NCI-H2107 treated with DMSO at 0.1 percent for 48 hours (cell line): ENCODE measurements around the gene STAP2.
"Not testable (repeated sequence)": the region's sequence is repeated elsewhere in the genome, so short reads cannot be mapped to it uniquely, and the experiment has no call there.

ENCODE experiments used
- DNase-seq: peaks from one replicate; lab custom pipeline; 2025; ENCODE audit not compliant: unreplicated experiment; lab: John Stamatoyannopoulos, UW

The STAP2 gene

GRCh38 chr19:4303819-4304537 lies 34.6 kb downstream of the STAP2 start:
- no peak for DNase-seq

DNA sequence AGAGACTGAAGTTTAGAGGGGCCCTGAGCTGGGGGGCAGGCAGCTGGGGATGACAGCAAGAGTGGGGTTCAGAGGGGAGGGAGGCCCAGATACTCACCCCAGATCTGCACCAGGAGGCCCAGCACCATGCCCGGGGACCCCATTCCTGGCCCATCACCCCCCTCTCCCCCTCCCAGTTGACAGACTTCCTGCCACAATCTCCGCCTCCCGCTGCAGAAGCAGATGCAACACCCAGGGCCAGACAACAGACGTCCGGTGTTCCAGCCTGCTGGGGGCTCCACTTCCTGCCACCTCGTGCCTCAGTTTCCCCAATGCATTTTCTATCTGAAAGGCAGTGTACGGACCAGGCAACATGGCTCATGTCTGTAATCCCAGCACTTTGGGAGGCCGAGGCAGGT lies 36.4 kb downstream of the STAP2 start, which contains the start of gene TMIGD2:
TMIGD2 (minus strand) TSS at position 147 of the 398 bp plus-strand sequence; CDS start at position 143, 4 bp downstream.
- no peak for DNase-seq

DNA sequence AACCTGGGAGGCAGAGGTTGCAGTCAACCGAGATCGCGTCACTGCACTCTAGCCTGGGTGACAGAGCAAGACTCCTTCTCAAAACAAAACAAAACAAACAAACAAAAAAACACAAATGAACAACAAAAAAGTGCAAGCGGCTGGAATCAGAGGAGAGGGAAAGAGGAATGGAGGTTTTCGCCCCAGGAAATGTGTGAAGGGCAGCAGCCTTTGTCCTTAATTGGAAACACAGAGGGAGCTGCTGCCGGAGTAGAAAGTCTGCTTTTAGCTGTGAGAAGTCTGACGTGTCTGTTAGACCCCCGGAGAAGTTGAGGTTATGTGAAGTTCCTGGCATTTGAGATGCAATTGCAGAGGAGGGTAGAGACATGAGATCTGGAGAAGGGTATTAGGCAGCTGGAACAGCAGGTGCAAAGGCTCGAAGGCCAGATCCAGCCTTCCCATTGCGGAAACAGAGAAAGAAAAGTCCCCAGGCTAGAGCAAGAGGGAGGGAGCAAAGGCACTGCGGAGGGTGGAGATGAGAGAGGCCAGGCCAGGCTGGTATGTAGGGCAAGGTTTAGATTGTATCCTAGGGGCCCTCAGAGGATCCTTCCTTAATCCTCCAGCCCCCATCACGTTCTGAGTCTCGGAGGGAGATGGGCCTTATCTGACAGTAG lies 36.9 kb downstream of the STAP2 start:
- no peak for DNase-seq

DNA sequence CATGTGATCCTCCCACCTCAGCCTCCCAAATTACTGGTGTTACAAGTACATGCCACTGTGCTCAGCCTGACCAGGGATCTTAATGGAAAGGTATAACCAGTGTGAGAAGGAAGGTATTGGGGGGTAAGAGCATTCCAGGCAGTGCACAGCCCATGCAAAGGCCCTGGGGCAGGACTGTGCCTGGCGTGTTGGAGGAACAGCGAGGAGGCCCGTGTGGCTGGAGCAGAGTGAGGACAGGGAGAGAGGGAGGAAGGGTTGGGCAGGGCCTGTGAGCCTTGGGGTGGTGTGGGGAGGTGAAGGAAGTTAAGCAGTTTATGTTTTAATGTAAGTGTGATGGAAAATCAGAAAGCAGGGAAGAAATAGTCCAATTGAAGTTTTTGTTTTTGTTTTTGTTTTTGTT lies 38.0 kb downstream of the STAP2 start:
- no peak for DNase-seq

- DNase-seq: no peak
Observed at GRCh38 chr19:4298810-4299550, 39.6 kb downstream of the STAP2 start.

DNA sequence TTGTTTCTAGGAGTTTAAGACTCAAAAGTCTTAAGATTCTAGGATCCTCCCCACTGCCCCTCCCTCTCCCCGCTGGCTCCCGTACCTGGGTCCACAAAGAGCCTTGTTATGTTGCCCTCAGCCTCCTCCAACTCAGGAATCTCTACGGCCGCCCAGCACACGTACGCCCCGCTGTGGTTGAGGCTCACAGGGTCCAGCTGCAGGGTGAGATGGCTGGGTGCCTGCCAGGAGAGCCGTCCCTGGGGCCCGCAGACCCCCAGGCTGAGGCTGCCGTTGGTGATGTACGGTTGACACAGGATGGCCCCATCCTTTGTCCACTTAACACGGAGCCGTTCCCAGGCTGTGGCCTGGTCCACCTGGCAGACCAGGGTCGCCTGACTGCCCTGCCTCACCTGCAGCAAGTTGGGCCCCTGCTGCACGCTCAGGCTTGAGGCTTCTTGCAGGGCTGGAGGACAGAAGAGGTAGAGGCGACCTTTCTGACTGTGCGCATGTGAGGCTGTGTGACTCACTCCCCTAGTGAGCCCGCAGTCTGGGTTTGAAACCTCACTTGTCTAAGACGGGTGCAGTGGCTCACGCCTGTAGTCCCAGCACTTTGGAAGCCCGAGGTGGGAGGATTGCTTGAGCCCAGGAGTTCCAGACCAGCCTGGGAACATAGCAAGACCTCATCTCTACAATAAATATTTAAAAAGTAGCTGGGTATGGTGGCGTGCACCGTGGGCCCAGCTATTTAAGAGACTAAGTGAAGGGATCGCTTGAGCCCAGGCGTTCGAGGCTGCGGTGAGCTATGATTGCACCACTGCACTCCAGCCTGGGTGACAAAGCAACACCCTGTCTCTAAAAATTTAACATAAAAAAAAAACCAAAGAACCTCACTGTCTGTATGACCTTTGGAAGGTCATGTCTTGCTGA lies 40.5 kb downstream of the STAP2 start:
- DNase-seq: no peak

DNA sequence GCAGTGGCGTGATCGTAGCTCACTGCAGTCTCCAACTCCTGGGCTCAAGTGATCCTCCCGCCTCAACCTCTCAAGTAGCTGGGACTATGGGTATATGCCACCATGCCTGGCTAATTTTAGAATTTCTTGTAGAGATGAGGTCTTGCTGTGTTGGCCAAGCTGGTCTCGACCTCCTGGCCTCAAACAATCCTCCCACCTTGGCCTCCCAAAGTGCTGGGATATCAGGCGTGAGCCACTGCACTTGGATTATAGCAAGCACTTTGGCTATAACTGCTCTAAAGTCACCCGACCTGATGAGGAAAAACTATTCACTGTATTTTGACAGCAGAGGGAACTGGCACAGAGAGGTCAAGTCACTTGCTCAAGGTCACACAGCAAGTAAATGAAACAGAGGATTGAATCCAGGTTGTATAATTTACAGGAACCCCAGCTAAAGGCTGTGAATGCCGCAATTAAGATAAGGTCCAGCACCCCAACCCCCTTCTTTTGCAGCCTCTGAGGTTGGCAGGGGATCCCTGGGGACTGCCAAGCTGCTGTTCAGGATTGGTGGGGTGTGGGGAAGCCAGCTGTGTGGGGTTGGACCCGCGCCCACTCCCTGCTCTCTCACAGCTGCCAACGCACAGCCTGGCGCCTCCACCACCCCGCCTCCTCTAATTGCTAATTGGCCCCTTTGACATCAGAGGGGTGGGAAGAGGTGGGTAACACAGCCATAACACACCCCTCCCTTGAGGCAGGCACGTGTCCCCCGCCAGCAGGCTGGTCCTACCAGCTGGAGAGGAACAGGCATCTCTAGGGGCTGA lies 42.5 kb downstream of the STAP2 start:
- peak; percentile 80 for DNase-seq

GRCh38 chr19:4294389-4294788 lies 44.2 kb downstream of the STAP2 start:
- peak; percentile 37 for DNase-seq

DNA sequence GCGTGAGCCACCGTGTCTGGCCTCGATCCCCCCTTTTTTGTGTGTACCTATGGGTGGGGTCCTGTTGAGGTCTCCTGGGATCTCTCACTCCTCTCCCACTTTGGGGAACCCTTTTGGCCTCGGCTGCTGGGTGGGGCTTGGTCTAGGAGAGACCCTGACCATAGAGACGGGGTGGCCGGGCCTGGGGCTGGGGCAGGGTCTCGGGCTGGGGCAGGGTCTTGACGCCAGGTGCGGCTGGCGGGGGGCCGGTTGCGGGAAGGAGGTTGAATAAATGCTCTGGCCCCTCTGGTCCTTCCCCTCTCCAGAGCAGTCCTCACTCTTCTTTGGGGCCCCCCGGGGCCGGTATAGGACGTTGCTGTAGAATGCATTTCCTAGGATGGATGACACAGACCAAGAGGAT lies 46.1 kb downstream of the STAP2 start:
- DNase-seq: no peak

DNA sequence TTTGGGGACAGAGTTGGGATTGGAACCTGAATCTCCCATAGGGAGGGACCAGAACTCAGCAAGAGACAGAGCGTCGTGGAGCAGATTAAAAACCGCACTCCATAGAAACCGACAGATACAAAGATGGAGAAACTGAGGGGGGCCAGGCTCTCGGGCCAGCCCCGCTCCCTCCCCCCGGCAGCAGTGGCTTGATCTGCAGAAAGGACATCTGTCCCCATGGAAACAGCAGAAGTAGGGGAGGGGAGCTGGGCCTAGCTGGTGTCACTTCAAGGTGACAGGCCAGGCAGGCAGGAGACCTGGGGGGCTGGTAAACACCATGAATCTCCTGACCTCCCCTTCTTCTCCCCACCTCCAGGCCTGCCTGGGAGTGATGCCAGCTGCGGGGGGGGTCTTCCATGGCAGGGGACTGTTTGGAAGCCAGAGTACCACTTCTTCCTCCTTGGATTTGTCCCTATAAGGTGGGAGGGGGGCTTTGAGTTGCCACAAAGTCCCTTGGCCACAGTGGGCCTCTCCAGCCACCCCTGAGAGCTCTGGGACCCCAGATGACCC lies 47.4 kb downstream of the STAP2 start:
- DNase-seq: no peak

- no peak for DNase-seq
Observed at GRCh38 chr19:4288091-4288777, 50.4 kb downstream of the STAP2 start.

DNA sequence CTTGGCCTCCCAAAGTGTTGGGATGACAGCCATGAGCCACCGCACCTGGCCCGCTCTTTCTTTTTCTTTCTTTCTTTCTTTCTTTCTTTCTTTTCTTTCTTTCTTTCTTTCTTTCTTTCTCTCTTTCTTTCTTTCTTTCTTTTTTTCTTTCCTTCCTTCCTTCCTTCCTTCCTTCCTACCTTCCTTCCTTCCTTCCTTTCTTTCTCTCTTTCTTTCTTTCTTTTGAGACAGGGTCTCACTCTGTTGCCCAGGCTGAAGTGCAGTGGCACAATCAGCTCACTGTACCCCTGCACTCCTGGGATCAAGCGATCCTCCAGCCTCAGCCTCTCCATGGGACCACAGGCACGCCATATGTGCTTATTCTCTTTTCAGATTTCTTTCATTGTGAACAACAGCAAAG lies 52.5 kb downstream of the STAP2 start:
- not testable (repeated sequence) for DNase-seq

DNA sequence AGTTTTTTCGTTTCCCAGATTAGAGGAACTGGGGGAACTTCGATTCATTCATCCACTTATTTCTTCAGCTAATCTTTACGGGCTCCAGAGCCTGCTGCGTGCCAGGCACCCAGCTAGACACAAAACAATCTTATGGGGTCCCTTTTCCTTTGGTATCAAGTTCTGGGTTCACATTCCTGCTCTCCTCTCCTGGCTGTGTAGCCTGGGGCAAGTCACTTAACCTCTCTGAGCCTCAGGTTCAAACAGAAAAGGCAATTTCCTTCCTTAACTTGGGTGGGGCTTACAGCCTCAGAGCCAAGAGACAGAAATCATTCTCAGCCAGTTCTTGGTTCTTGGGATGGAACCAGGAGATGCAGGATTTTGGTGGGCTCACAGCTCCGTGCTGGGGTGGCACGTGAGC lies 53.7 kb downstream of the STAP2 start:
- no peak for DNase-seq

- DNase-seq: no peak
Observed at GRCh38 chr19:4284176-4284958, 54.3 kb downstream of the STAP2 start.

GRCh38 chr19:4279530-4280422 lies 58.9 kb downstream of the STAP2 start:
- DNase-seq: no peak

DNA sequence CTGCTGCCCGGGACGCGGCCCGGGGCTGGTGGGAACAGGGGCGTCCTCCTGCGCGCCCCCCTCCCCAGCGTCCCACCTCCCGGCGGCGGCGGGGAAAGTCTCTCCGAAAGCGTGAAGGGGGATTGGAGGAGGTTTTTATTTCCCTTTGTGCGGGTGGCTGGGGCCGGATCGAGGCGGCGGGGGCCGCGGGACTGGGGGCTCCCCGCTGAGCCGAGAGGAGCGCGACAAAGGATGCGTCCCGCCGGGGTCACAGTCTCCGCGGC lies 59.4 kb downstream of the STAP2 start:
- DNase-seq: no peak

DNA sequence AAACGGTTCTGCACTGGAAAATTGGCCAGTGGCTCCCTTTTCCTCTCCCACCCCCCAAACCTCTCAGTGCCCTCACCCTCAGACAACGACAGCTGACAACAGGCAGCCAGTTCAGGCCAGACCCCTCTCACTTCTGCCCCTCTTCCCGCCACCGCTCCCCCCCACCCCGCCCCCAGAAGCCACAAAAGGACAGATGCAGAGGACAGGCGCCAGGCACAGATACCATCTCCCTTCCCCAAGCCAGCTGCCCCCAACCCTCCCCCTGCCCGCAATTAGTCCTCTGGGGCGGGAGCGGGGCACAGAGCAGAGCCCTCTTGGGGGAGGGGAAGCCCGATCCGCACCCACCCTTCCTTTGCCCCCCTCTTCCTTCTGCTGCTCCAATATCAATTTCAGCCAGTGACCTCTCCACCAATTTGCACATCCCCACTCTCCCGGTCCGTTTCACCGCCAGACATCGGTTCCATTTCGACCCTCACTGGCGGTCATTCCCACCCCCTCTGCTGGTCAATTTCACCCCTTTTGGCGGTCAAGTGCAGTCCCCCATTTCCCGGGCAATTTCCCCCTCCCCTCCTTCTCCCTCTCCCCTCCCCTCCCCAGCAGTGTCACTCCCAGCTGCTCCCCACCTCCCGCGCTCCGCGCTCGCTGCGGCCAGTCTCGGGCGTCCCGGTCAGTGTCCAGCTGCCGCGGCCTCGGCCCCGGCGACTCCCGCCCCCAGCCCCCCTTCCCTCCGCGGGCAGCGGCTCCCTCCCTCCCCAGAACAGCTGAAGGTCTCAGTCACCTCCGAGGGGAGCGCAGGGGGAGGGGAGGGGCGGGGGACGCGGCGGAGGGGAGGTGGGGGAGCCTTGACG lies 60.0 kb downstream of the STAP2 start, which contains the start of gene SHD:
SHD (plus strand) TSS at position 848 of the 848 bp plus-strand sequence. CDS start 798 bp downstream, outside the sequence.
- DNase-seq: no peak
